MM.1S (cell line): ENCODE data around the gene PIEZO1.

Source experiments
- DNase-seq: peaks from one replicate; pipeline ENCODE4 v3.0.0-alpha.2; 2015
- H2AFZ ChIP-seq: fragments of 300-600 bp; sonication (generic); 2 replicates; pipeline ENCODE4 v1.6.0; 2016; ENCODE audit warnings: antibody characterized with exemption, low read length
- H3F3A ChIP-seq: fragments of 300-600 bp; sonication (generic); 2 replicates; pipeline ENCODE4 v1.6.1; 2016; ENCODE audit warnings: mild to moderate bottlenecking, antibody characterized with exemption, low read length, moderate library complexity, mixed read lengths; ENCODE audit not compliant: insufficient read depth
- H3K27ac ChIP-seq: fragments of 300-600 bp; sonication (generic); 2 replicates; pipeline ENCODE4 v1.5.1; 2016; ENCODE audit warnings: mild to moderate bottlenecking, low read length
- H3K27me3 ChIP-seq: fragments of 300-600 bp; sonication (generic); replicated peaks from 2 replicates; pipeline ENCODE4 v1.6.0; 2016; ENCODE audit warnings: low read length; ENCODE audit not compliant: insufficient read depth
- H3K36me3 ChIP-seq: fragments of 300-600 bp; sonication (generic); replicated peaks from 2 replicates; pipeline ENCODE4 v1.6.1; 2016; ENCODE audit warnings: mild to moderate bottlenecking, low read length, mixed read lengths; ENCODE audit not compliant: insufficient read depth
- H3K4me1 ChIP-seq: fragments of 300-600 bp; sonication (generic); 2 replicates; pipeline ENCODE4 v1.6.1; 2016; ENCODE audit warnings: low read length, mixed read lengths
- H3K4me2 ChIP-seq: fragments of 300-600 bp; sonication (generic); 2 replicates; pipeline ENCODE4 v1.6.0; 2016; ENCODE audit warnings: low read depth, low read length
- H3K4me3 ChIP-seq: fragments of 300-600 bp; sonication (generic); 2 replicates; pipeline ENCODE4 v1.5.1; 2016; ENCODE audit warnings: low read length, mixed read lengths
- H3K79me2 ChIP-seq: fragments of 300-600 bp; sonication (generic); 2 replicates; pipeline ENCODE4 v1.6.1; 2016; ENCODE audit warnings: mixed run types, low read length, mixed read lengths
- H3K9ac ChIP-seq: fragments of 300-600 bp; sonication (generic); 2 replicates; pipeline ENCODE4 v1.6.1; 2016; ENCODE audit warnings: low read length, mixed read lengths
- H3K9me2 ChIP-seq: fragments of 300-600 bp; sonication (generic); replicated peaks from 2 replicates; pipeline ENCODE4 v1.6.1; 2016; ENCODE audit warnings: mild to moderate bottlenecking, low read length, mixed read lengths; ENCODE audit not compliant: insufficient read depth
- H3K9me3 ChIP-seq: fragments of 300-600 bp; sonication (generic); replicated peaks from 2 replicates; pipeline ENCODE4 v1.6.1; 2016; ENCODE audit warnings: mild to moderate bottlenecking, low read length, mixed read lengths; ENCODE audit not compliant: insufficient read depth
- H4K20me1 ChIP-seq: fragments of 300-600 bp; sonication (generic); 2 replicates; pipeline ENCODE4 v1.6.1; 2016; ENCODE audit warnings: mild to moderate bottlenecking, low read length, moderate library complexity, mixed read lengths; ENCODE audit not compliant: insufficient read depth
- CTCF ChIP-seq: fragments of 300-600 bp; sonication (generic); IDR thresholded peaks from 2 replicates; pipeline ENCODE4 v1.5.1; 2016; ENCODE audit warnings: antibody characterized with exemption, low read length, mixed read lengths
- EZH2 ChIP-seq: fragments of 300-600 bp; sonication (generic); optimal IDR thresholded peaks from 2 replicates; pipeline ENCODE3; 2017; ENCODE audit warnings: low read depth, mild to moderate bottlenecking, antibody characterized with exemption, low read length, mixed read lengths
- EZH2phosphoT487 ChIP-seq: fragments of 300-600 bp; sonication (generic); IDR thresholded peaks from 2 replicates; pipeline ENCODE4 v1.6.1; 2018; ENCODE audit warnings: antibody characterized with exemption, low read length

PIEZO1 gene

GRCh38 chr16:88694221-88695087, 90.6 kb downstream of the PIEZO1 start:
- Histone ChIP-seq H3F3A (no peaks in the 10 kb centered on the region), H4K20me1 (no peaks in the 10 kb centered on the region), H3K36me3 (no peaks in the 10 kb centered on the region), H3K9me3 (no peaks in the 10 kb centered on the region), H3K27ac (no peak overlapping the region), H3K27me3 (no peaks in the 10 kb centered on the region), H3K4me2 (no peak overlapping the region), H3K4me1 (no peaks in the 10 kb centered on the region), H2AFZ (no peak overlapping the region), H3K79me2 (no peaks in the 10 kb centered on the region), H3K9me2 (no peaks in the 10 kb centered on the region), H3K4me3 (no peak overlapping the region), H3K9ac (no peak overlapping the region)
- TF ChIP-seq EZH2 (no peak), CTCF (no peak), EZH2phosphoT487 (no peak)
- DNase-seq = no peak

- Histone ChIP-seq H4K20me1 (no peaks in the 10 kb centered on the region), H3K9me2 (no peaks in the 10 kb centered on the region), H3F3A (no peaks in the 10 kb centered on the region), H3K9me3 (no peaks in the 10 kb centered on the region), H3K4me2 (no peak overlapping the region), H3K79me2 (no peaks in the 10 kb centered on the region), H3K9ac (no peak overlapping the region), H3K36me3 (no peaks in the 10 kb centered on the region), H3K4me3 (no peak overlapping the region), H3K27me3 (no peaks in the 10 kb centered on the region), H3K4me1 (no peaks in the 10 kb centered on the region), H3K27ac (no peak overlapping the region), H2AFZ (no peak overlapping the region)
- TF ChIP-seq EZH2 = no peak
- TF ChIP-seq EZH2phosphoT487 = no peak
- TF ChIP-seq CTCF = no peak
- no peak for DNase-seq
These were observed 91.4 kb downstream of the PIEZO1 start for GRCh38 chr16:88693420-88694177.

- Histone ChIP-seq H3K9ac (no peak overlapping the region), H3K27ac (no peak overlapping the region), H3K9me2 (no peaks in the 10 kb centered on the region), H3K4me2 (no peak overlapping the region), H3K9me3 (no peaks in the 10 kb centered on the region), H3F3A (no peaks in the 10 kb centered on the region), H3K27me3 (no peaks in the 10 kb centered on the region), H3K4me1 (no peaks in the 10 kb centered on the region), H3K36me3 (no peaks in the 10 kb centered on the region), H3K79me2 (no peaks in the 10 kb centered on the region), H3K4me3 (no peak overlapping the region), H2AFZ (no peak overlapping the region), H4K20me1 (no peaks in the 10 kb centered on the region)
- TF ChIP-seq CTCF = no peak
- TF ChIP-seq EZH2phosphoT487 = no peak
- TF ChIP-seq EZH2 = no peak
- DNase-seq = no peak
These were observed 92.2 kb downstream of the PIEZO1 start for GRCh38 chr16:88692861-88693260.
